ENCODE data around the gene ASB11.

GRCh38 chrX:15241301-15241700, 74.1 kb downstream of the ASB11 start:
- TF ChIP-seq CTCF (IDR thresholded peaks at IDR 0.05) (no peak), POLR2A (IDR thresholded peaks at IDR 0.05) (no peak)
